Keratinocyte (primary cell): ENCODE results near the gene OR2A25. TPM values are rescaled to one million over a fixed set of nuclear protein-coding genes. Genes with fewer than 3 reads are reported as not detected.

Experiments used
- DNase-seq: peaks from one replicate; pipeline ENCODE4 v3.0.0-alpha.2; 2011; ENCODE audit warnings: low read depth, missing footprints, low spot score
- FAIRE-seq: peaks from 2 replicates; lab custom pipeline; 2011; peaks lifted over from hg19 to GRCh38; lab: Jason Lieb, UNC
- H2AFZ ChIP-seq: 2 replicates; pipeline ENCODE4 v1.6.0; 2012; ENCODE audit warnings: low read length, control low read depth, inconsistent platforms; ENCODE audit not compliant: control insufficient read depth
- H3K27ac ChIP-seq: 2 replicates; pipeline ENCODE4 v1.5.1; 2011; ENCODE audit warnings: low read length; ENCODE audit not compliant: control insufficient read depth, insufficient read depth
- H3K27me3 ChIP-seq: 3 replicates; pipeline ENCODE4 v1.6.0; 2011; ENCODE audit warnings: low read length; ENCODE audit not compliant: control insufficient read depth, insufficient read depth; ENCODE audit errors: extremely low read depth
- H3K36me3 ChIP-seq, 2 experiments: 2 replicates in 1 of 2; 3 replicates in 1 of 2; pipeline ENCODE4 v1.5.1; 2011; ENCODE audit warnings: low read length in 2 of 2, mild to moderate bottlenecking in 1 of 2; ENCODE audit not compliant: control insufficient read depth in 2 of 2, insufficient read depth in 2 of 2; ENCODE audit errors: extremely low read depth in 1 of 2
- H3K4me1 ChIP-seq: 3 replicates; pipeline ENCODE4 v1.5.1; 2011; ENCODE audit warnings: low read length; ENCODE audit not compliant: control insufficient read depth, insufficient read depth; ENCODE audit errors: extremely low read depth
- H3K4me2 ChIP-seq: 3 replicates; pipeline ENCODE4 v1.6.0; 2011; ENCODE audit warnings: low read depth, low read length; ENCODE audit not compliant: control insufficient read depth, insufficient read depth; ENCODE audit errors: extremely low read depth
- H3K4me3 ChIP-seq, 3 experiments: fragments of 200-600 bp in 1 of 3; sonication (generic) in 1 of 3; 2 replicates in 2 of 3; 3 replicates in 1 of 3; pipeline ENCODE4 v1.5.1; 2011 to 2016; ENCODE audit warnings: low read length in 3 of 3, mild to moderate bottlenecking in 3 of 3, control low read depth in 2 of 3, inconsistent platforms in 1 of 3, low read depth in 1 of 3, mixed read lengths in 1 of 3, mixed run types in 1 of 3, moderate library complexity in 1 of 3; ENCODE audit not compliant: control insufficient read depth in 2 of 3, insufficient read depth in 2 of 3; ENCODE audit errors: extremely low read depth in 1 of 3
- H3K79me2 ChIP-seq: 2 replicates; pipeline ENCODE4 v1.6.0; 2012; ENCODE audit warnings: low read length; ENCODE audit not compliant: control insufficient read depth, insufficient read depth
- H3K9ac ChIP-seq: 3 replicates; pipeline ENCODE4 v1.6.0; 2011; ENCODE audit warnings: low read length; ENCODE audit not compliant: control insufficient read depth, insufficient read depth; ENCODE audit errors: extremely low read depth
- H3K9me1 ChIP-seq: 3 replicates; pipeline ENCODE4 v1.6.0; 2011; ENCODE audit warnings: low read length; ENCODE audit not compliant: control insufficient read depth, insufficient read depth; ENCODE audit errors: extremely low read depth
- H3K9me3 ChIP-seq: 2 replicates; pipeline ENCODE4 v1.5.1; 2012; ENCODE audit warnings: low read depth, low read length; ENCODE audit not compliant: control insufficient read depth
- H4K20me1 ChIP-seq: 3 replicates; pipeline ENCODE4 v1.6.0; 2011; ENCODE audit warnings: low read length; ENCODE audit not compliant: control insufficient read depth, insufficient read depth; ENCODE audit errors: extremely low read depth
- EZH2 ChIP-seq: IDR thresholded peaks from one replicate; pipeline ENCODE4 v1.6.1; 2012; ENCODE audit warnings: inconsistent platforms, mild to moderate bottlenecking, low read length, moderate library complexity
- dilution Hi-C: fragments of 300-500 bp; cut with MboI; formaldehyde crosslinking; loops from one replicate; pipeline ENCODE4 v1.7.0; 2020; ENCODE audit warnings: low sequenced_read_pairs; ENCODE audit not compliant: extremely low pct_ligation_motif_present
- polyA plus RNA-seq, 5 experiments: library from polyadenylated mRNA; depleted of rRNA in 3 of 5; stranded (reverse) in 3 of 5; stranded (forward) in 1 of 5; unstranded in 1 of 5; fragments of >200 nt; gene quantifications; 1 replicate in 1 of 5; 2 replicates in 3 of 5; 3 replicates in 1 of 5; pipeline versions ENCODE4 v1.2.1 to v1.2.3, GENCODE V29; 2011 to 2012; ENCODE audit warnings: missing spikeins in 2 of 5, low read depth in 1 of 5, low replicate concordance in 1 of 5
- TF ChIP-seq, protein P1 (sequence below), 3 experiments: IDR thresholded peaks in 1 of 3; conservative IDR thresholded peaks in 1 of 3; optimal IDR thresholded peaks in 1 of 3; 2 replicates in 2 of 3; 3 replicates in 1 of 3; pipeline versions ENCODE3 to v1.5.1; 2011; ENCODE audit warnings: low read length in 3 of 3, mild to moderate bottlenecking in 3 of 3, moderate library complexity in 2 of 3, control low read depth in 1 of 3, inconsistent platforms in 1 of 3; ENCODE audit not compliant: insufficient read depth in 2 of 3; ENCODE audit errors: extremely low read depth in 1 of 3

OR2A25 gene
- polyA plus RNA-seq, 1 donor (not counting 4 experiments of a cell fraction or from before 2014, with no cell fraction given): not detected

DNA sequence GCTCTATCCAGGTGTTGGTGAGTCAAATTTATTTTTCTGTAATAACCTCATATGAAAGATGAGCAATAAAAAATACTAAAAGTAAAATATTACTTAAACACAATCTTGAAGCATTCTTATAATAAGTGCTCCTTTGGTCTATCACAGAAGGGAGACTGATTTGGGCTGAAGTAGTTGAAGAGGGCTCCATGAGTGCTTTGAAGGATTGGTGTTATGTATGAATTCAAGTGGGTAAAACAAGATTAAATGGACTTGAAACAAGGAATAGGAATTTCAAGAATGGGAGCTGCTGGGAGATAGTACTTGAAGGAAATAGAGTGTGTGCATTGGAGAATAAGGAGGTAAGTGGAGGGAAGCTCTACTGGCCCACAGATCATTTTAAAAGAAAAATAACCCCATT, 32.4 kb downstream of the OR2A25 start:
- Histone ChIP-seq H3K36me3 (no peaks in the 10 kb centered on the region), H3K79me2 (no peaks in the 10 kb centered on the region), H3K27ac (no peak overlapping the region), H3K4me2 (no peak overlapping the region), H4K20me1 (no peaks in the 10 kb centered on the region), H3K9me1 (no peaks in the 10 kb centered on the region), H3K27me3 (no peaks in the 10 kb centered on the region), H3K9me3 (no peaks in the 10 kb centered on the region), H3K4me1 (no peaks in the 10 kb centered on the region), H3K4me3 (no peak overlapping the region), H3K9ac (no peak overlapping the region), H2AFZ (no peak overlapping the region)
- DNase-seq: no peak
- no peak for FAIRE-seq
- dilution Hi-C loops: no loop called here
- TF ChIP-seq, protein P1, sequence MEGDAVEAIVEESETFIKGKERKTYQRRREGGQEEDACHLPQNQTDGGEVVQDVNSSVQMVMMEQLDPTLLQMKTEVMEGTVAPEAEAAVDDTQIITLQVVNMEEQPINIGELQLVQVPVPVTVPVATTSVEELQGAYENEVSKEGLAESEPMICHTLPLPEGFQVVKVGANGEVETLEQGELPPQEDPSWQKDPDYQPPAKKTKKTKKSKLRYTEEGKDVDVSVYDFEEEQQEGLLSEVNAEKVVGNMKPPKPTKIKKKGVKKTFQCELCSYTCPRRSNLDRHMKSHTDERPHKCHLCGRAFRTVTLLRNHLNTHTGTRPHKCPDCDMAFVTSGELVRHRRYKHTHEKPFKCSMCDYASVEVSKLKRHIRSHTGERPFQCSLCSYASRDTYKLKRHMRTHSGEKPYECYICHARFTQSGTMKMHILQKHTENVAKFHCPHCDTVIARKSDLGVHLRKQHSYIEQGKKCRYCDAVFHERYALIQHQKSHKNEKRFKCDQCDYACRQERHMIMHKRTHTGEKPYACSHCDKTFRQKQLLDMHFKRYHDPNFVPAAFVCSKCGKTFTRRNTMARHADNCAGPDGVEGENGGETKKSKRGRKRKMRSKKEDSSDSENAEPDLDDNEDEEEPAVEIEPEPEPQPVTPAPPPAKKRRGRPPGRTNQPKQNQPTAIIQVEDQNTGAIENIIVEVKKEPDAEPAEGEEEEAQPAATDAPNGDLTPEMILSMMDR (optimal IDR thresholded peaks at IDR 0.05 in 1 of 3, IDR thresholded peaks at IDR 0.05 in 1 of 3, conservative IDR thresholded peaks at IDR 0.05 in 1 of 3; ENCODE audit: extremely low read depth in 1 of 3, insufficient read depth in 2 of 3, low read length in 3 of 3): no peak
- TF ChIP-seq EZH2: no peak

DNA sequence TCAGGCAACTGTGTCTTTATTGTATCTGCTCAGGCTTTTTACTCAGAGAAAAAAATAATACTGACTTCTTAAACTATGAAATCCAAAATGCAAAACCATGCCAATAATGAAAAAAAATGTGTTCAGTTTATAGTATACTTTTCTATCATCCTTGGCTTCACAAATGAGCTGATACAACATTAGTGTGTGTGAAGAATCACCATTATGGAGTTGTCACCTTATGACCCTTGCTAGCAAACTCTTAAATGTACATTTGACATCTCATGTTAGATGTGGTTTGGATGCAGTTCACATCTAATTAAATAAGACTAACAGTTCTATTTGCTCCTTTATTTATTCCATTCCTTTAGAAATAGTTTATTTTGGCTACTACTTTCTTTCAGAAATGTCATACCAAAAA, 35.6 kb downstream of the OR2A25 start:
- no peak for FAIRE-seq
- dilution Hi-C loops: no loop called here
- Histone ChIP-seq H3K36me3 (no peaks in the 10 kb centered on the region), H2AFZ (no peak overlapping the region), H3K27ac (no peak overlapping the region), H3K9ac (no peak overlapping the region), H3K4me2 (no peak overlapping the region), H3K9me3 (no peaks in the 10 kb centered on the region), H3K27me3 (no peaks in the 10 kb centered on the region), H3K79me2 (no peaks in the 10 kb centered on the region), H3K4me3 (no peak overlapping the region), H4K20me1 (no peaks in the 10 kb centered on the region), H3K4me1 (no peaks in the 10 kb centered on the region), H3K9me1 (no peaks in the 10 kb centered on the region)
- no peak for DNase-seq
- TF ChIP-seq, protein P1 (optimal IDR thresholded peaks at IDR 0.05 in 1 of 3, IDR thresholded peaks at IDR 0.05 in 1 of 3, conservative IDR thresholded peaks at IDR 0.05 in 1 of 3; ENCODE audit: extremely low read depth in 1 of 3, insufficient read depth in 2 of 3, low read length in 3 of 3): no peak
- TF ChIP-seq EZH2: no peak
